ENCODE results near the gene VPS8.
"Not testable (repeated sequence)": the region's sequence is repeated elsewhere in the genome, so short reads cannot be mapped to it uniquely, and the experiment has no call there.

Gene VPS8

DNA sequence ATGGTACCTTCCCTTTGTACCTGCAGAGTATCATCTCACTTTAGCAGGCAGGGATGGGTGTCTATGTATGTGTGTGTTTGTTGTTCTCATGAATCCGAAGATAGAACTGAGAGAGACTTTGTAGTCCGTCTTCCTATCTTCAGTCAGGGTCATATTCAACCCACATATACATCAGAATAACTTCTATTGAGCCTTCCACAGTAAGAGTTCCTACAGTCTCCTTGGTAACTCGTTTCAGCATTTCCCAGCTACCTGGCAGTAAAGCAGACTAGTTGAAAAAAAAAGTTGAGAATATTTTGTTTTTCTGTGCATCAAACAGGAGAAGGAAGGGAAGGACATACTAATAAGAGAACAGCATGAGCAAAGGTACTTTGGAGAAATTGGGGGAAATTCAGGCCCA, 106.8 kb downstream of the VPS8 start:
- DNase-seq (ENCODE audit: low read depth in 3 of 3), result no peak

DNA sequence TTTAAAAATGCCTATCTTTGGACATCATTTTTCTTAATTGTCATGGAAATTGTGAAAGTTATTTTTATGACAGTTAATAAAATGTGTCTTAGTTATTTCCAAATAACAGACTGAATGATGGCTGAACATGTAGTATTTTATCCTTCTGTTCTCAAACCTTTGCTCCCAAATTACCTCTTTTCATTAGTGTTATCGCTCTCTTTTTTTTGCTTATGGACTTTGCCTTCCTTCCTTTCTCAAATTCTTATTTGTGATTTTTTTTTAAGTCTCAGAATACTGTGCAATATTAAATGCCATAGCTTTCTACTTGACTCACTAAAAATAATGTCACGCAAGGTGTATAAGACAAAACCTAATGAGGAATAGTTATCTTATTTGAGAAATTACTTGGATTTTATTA, 107.7 kb downstream of the VPS8 start:
- DNase-seq (ENCODE audit: low read depth in 3 of 3), result no peak

- no peak for DNase-seq (ENCODE audit: low read depth in 3 of 3)
These were observed 112.6 kb downstream of the VPS8 start for GRCh38 chr3:184924547-184924946.

GRCh38 chr3:184927796-184928315, 115.9 kb downstream of the VPS8 start:
- DNase-seq (ENCODE audit: low read depth in 3 of 3), result no peak

DNA sequence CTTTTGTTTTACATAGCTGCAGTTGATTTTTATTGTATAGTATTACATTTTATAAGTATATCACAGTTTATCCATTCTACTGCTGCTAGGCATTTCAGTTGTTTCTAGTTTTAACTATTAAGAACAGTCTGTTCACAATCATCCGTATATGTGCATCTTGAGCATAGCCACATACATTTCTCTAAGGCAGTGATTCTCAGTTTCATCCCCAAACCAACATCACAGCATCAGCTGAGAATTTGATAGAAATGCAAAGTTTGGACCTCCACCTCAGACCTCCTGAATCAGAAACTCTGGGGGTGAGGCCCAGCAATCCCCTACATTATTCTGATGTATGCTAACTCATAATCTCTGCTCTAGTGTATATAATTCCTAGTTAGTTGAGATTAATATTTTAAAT, 120.8 kb downstream of the VPS8 start:
- no peak for DNase-seq (ENCODE audit: low read depth in 3 of 3)

GRCh38 chr3:184937611-184938010, 125.6 kb downstream of the VPS8 start:
- DNase-seq (ENCODE audit: low read depth in 3 of 3), result no peak

- DNase-seq (ENCODE audit: low read depth in 3 of 3), result no peak
These were observed 129.4 kb downstream of the VPS8 start for GRCh38 chr3:184941408-184941807.

- no peak for DNase-seq (ENCODE audit: low read depth in 3 of 3)
These were observed 130.8 kb downstream of the VPS8 start for GRCh38 chr3:184942735-184943134.

DNA sequence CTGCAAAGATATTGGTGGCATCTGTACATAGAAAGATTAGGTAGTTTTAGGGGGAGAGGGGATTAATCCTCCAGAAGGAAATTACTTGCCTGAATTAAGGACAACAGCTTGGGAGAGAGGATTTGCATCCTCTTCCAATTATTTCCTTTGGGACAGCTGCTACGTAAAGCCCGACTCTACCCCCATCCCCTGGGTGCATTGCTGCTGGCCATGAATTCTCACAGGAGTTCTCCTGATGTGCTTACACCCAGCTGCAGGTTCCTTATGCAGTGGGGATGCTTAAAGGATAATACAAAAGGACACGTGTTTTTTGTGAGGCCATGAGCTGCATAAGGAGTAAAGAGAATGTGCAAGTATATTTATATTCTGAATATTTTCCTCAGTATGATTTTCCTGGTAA, 132.3 kb downstream of the VPS8 start:
- no peak for DNase-seq (ENCODE audit: low read depth in 3 of 3)

- DNase-seq (ENCODE audit: low read depth in 3 of 3), result no peak
These were observed 134.1 kb downstream of the VPS8 start for GRCh38 chr3:184945886-184946625.

DNA sequence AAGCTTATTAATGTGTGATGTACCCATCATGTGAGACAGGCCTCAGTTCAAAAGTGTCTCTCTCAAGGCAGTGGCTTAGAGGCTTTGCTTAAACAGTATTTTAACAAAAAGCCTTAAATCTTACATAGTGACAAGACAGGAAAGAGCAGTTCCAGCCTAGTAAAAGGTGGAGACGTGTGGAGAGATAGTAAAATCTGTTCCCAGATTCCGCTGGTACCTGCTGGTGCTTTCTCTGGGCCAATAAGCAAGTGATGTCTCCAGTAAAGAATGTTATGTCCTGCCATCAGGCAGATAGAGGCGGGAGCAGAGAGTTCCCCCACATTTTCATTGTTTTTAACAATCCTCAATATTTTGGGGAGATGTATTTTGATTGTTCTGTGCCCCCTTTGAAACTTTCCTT, 135.0 kb downstream of the VPS8 start:
- DNase-seq (ENCODE audit: low read depth in 3 of 3), result no peak

- no peak for DNase-seq (ENCODE audit: low read depth in 3 of 3)
These were observed 137.4 kb downstream of the VPS8 start for GRCh38 chr3:184949251-184949965.

DNA sequence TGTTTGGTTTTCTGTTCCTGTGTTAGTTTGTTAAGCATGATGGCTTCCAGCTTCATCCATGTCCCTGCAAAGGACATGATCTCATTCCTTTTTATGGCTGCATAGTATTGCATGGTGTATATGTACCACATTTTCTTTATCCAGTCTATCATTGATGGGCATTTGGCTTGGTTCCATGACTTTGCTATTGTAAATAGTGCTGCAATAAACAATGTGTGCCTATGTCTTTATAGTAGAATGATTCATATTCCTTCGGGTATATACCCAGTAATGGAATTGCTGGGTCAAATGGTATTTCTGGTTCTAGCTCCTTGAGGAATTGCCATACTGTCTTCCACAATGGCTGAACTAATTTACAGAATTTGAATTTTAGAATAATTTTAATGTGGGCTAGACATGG, 138.8 kb downstream of the VPS8 start:
- not testable (repeated sequence) for DNase-seq (ENCODE audit: low read depth in 3 of 3)

- DNase-seq (ENCODE audit: low read depth in 3 of 3), result no peak
These were observed 140.7 kb downstream of the VPS8 start for GRCh38 chr3:184952671-184953070.

GRCh38 chr3:184953401-184953800, 141.4 kb downstream of the VPS8 start:
- no peak for DNase-seq (ENCODE audit: low read depth in 3 of 3)

DNA sequence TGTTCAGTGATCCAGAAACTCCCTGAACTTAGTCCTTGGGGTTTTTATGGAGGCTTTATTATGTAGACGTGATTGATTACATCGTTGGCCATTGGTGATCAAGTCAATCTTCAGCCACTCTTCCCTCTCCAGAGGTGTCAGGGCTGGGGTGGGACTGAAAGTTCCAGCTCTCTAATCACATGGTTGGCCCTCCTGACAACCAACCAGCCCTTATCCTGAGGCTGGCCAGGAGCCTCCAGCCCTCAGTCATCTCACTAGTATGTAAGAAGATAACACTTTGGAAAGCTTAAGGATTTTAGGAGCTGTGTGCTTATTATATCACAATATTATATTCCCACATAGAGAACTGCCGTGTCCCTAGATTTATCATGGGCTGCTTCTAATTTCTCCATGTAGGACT, 142.3 kb downstream of the VPS8 start:
- no peak for DNase-seq (ENCODE audit: low read depth in 3 of 3)

DNA sequence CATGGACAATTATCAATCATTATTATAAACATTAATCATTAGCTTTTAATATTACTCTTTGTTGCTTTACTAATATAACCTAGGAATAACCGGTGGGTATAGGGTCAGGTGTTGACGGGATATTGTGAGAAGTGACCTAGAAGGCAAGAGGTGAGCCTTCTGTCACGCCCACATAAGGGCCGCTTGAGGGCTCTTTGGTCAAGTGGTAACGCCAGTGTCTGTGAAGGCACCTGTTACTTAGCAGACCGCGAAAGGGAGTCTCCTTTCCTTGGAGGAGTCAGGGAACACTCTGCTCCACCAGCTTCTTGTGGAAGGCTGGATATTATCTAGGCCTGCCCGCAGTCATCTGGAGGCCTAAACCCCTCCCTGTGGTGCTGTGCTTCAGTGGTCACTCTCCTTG, 142.9 kb downstream of the VPS8 start:
- not testable (repeated sequence) for DNase-seq (ENCODE audit: low read depth in 3 of 3)

DNA sequence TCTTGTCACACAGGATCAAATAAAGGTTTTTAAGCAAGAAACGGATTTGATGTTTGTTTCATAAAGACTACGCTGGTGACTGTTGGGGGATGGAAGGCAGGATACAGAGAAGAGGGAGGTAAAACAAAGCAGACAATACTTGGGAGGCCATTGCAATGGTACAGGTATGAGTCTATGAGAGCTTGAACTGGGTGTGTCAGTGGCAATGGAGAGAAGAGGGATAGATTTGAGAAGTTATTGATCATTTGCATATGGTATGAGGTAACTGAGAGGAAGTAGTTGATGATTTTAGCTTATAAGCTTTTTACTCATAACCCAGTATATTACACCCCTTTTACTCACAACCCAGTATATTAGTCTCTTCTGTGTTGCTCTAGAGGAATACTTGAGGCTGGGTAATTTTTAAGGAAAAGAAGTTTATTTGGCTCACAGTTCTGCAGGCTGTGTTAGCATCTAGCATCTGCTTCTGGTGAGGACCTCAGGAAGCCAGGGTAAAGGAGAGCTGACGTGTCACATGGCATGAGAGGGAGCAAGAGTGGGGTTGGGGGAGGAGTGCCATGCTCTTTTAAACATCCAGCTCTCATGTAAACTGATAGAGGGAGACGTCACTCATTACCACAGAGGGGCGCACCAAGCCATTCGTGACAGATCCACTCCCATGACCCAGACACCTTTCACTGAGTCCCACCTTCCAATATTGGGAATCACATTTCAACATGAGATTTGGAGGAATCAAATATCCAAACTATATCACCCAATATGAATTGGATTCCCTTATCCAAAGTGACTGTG, 153.9 kb downstream of the VPS8 start:
- DNase-seq (ENCODE audit: low read depth in 3 of 3), result no peak

DNA sequence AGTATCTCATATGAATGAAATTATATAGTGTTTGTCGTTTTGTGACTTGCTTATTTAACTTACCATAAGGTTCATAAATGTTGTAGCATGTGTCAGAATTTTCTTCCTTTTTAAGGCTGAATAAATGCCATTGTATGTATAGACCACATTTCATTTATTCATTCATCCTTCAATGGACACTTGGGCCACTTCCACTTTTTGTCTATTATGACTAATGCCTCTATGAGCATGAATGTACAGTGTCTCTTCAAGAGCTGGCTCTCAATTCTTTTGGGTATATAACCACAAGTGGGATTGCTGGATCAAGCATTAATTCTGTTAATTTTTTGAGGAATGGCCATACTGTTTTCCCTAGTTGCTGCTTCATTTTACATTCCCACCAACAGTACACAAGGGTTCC, 156.1 kb downstream of the VPS8 start:
- DNase-seq (ENCODE audit: low read depth in 3 of 3), result no peak

DNA sequence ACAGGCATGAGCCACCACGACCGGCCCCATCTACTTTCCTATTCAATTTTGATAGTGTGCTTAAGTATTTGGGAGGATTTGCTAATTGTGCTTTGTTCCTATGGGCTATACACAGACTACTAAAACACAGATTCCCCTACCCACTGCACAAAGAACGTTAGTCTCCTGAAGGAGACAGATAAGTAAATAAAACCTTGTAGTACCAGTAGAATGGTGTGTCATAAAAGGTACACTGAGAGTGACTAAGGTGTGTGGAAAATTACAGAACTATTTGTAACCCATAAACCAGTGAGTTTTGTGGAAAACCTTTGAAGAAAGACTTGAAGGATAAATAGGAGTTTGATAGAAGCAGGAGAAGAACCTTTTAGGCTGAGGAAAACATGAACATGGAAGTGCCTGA, 158.2 kb downstream of the VPS8 start:
- DNase-seq (ENCODE audit: low read depth in 3 of 3), result no peak

DNA sequence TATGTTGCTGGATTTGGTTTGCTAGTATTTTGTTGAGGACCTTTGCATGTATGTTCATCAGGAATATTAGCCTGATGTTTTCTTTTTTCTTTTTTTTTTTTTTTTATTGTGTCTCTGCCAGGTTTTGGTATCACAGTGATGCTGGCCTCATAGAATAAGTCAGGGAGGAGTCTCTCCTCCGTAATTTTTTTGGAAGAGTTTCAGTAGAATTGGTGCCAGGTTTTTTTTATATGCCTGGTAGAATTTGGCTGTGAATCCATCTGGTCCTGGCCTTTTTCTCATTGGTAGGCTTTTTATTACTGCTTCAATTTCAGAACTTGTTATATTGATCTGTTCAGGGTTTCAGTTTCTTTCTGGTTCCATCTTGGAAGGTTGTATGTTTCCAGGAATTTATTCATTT, 165.8 kb downstream of the VPS8 start:
- DNase-seq (ENCODE audit: low read depth in 3 of 3), result no peak

DNA sequence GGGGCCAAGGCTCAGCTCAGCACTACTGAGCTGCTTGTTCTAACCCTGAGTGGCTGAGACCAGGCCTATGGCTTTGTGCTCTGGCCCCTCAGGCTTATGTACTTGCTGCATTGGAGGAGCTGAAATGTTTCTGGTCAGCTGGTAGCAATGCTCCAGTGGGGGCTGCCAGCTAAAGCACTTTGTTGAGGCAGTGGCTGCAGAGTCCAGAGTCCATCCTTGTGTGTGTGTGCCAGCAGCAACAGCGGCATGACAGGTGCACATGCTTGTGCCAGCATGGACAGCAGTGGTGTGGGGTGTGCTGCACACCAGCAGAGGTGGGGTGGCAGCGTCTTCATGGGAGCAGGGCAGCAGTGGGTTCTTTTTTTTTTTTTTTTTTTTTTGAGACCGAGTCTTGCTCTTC, 169.1 kb downstream of the VPS8 start:
- DNase-seq (ENCODE audit: low read depth in 3 of 3), result no peak

DNA sequence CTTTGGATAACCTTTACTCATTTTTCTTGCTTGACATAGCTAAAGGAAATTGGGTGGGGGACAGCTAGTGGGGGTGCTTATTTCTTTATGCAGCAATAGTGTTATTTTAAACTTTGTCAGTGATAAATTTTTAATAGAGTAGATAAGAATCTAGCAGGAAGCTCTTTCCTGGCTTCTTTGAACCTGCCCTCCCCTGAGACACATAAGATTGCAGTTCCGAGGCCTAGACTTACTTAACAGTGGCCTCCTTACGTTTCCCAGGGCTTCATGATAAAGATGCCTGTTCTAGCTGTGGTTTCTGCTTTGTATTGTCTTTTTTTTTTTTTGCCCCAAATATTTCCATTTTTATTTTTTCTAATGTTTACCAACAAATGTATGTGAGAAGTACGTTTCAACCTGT, 170.1 kb downstream of the VPS8 start:
- DNase-seq (ENCODE audit: low read depth in 3 of 3), result no peak
